ENCODE measurements around the gene OLFM2.

OLFM2 gene

GRCh38 chr19:9906475-9907087 lies 29.7 kb downstream of the OLFM2 start:
- DNase-seq (ENCODE audit: low spot score), result no peak

DNA sequence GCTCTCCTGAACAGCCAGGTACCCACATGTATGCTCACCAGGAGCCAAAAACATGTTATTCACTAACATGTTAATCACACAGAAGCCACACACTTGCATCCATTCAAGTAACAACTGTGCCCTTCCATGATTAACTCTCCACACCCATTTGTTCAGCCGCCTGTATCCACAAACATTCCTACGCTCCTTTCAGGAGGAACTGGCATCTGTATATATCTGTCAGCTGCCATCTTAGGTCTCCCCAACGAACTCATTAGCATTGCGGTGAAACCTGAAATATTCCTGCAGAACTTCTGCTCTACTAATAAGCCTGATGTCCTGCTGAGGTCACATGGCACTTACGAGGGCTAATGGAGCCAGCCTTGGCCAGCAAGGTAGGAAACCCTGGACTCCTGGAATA lies 33.0 kb downstream of the OLFM2 start:
- no peak for DNase-seq (ENCODE audit: low spot score)

- DNase-seq (ENCODE audit: low spot score), result no peak
These were observed 34.7 kb downstream of the OLFM2 start for GRCh38 chr19:9901642-9902041.

DNA sequence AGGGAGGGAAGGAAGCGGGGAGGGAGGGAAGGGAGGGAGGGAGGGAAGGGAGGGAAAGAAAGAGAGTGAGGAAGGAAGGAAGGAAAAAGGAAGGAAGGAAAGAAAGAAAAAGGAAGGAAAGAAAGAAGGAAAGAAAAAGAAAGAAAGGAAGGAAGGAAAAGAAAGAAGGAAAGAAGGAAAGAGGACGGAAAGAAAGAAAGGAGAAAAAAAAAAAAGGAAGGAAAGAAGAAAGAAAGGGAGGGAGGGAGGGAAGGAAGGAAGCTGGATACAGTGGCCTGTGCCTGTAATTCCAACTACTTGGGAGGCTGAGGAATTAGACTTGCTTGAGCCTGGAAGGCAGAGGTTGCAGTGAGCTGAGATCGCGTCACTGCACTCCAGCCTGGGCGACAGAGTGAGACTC lies 35.3 kb downstream of the OLFM2 start:
- no peak for DNase-seq (ENCODE audit: low spot score)

- no peak for DNase-seq (ENCODE audit: low spot score)
These were observed 44.5 kb downstream of the OLFM2 start for GRCh38 chr19:9891609-9892373.

DNA sequence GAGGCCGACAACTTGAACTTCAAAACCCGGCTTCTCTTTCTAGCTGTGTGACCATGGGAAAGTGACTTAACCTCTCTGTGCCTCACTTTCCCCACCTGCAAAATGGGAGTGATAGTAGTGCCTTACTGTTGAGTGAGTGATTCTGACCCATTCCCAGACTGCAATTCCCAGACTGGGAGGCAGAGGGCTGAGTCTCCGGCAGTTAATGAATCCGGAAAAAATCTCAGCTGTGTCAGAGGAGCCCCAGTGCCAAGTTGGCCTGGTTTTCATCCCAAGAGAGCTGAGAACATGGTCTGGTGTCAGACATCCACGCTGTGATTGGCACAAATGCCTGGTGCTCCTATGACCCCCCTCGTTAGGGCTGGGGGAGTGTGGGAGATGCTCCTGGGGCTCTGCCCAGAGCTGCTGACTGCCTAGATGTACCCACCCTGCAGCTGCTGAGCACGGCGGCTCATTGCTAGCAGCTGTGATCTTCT lies 51.2 kb downstream of the OLFM2 start:
- DNase-seq (ENCODE audit: low spot score), result no peak

DNA sequence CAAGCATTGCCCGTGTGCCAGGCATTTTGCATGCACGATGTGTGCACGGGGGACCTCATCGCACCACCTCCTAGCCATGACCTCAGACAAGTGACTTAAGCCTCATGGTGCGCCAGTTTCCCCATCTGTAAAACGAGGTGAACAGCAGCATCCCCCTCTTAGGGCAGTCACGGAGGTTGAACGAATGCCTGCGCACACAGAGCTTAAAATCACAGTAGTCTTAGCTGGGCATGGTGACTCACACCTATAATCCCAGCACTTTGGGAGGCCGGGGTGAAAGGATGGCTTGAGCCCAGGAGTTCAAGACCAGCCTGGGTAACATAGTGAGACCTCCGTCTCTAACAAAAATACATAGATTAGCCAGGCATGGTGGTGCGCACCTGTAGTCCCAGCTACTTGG lies 52.6 kb downstream of the OLFM2 start:
- DNase-seq (ENCODE audit: low spot score), result no peak

- DNase-seq (ENCODE audit: low spot score), result no peak
These were observed 53.0 kb downstream of the OLFM2 start for GRCh38 chr19:9883231-9883758.

GRCh38 chr19:9881720-9882119 lies 54.6 kb downstream of the OLFM2 start:
- DNase-seq (ENCODE audit: low spot score), result no peak

GRCh38 chr19:9878511-9879196 lies 57.7 kb downstream of the OLFM2 start:
- no peak for DNase-seq (ENCODE audit: low spot score)

DNA sequence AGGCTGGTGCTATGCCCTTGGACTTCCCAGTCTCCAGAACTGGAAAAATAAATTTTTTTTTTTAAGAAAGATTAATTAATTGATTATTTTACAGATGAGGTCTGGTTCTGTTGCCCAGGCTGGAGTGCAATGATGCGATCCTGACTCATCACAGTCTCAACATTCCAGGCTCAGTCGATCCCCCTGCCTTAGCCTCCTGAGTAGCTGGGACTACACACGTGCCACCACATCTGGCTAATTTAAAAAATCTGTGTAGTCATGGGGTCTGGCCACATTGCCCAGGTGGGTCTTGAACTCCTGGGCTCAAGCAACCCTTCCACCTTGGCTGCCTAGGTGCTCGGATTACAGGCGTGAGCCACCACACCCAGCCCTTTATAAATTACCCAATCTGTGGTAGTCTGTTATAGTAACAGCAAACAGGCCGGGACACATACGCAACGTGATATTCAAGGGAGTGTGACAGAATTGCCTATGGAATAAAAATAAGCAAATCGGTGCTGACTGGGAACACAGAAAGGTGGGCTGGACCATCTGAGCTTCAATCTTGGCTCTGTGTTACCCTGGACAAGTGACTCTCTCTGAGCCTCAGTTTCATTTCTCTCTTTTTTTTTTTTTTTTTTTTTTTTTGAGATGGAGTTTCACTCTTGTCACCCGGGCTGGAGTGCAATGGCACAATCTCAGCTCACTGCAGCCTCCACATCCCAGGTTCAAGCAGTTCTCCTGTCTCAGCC lies 58.4 kb downstream of the OLFM2 start:
- no peak for DNase-seq (ENCODE audit: low spot score)

DNA sequence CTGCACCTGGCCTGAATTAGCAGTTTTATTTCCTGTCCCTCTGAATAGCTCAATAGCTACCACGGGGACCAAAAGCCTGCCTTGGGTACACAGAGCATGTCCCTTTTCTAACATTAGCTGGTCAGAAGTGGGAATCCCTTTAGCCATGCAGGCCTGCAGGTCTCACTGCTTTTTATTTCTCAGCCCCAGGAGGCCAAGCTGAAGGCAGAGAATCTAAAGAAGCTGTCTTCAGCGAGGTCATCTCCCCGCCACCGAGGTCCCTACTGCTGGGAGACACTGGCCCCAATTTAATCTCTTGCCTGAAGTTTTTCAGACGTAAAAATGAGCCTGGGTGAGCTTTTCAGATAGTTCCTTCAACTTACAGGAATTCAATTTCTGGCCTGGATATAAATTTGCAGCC lies 60.5 kb downstream of the OLFM2 start:
- DNase-seq (ENCODE audit: low spot score), result no peak

DNA sequence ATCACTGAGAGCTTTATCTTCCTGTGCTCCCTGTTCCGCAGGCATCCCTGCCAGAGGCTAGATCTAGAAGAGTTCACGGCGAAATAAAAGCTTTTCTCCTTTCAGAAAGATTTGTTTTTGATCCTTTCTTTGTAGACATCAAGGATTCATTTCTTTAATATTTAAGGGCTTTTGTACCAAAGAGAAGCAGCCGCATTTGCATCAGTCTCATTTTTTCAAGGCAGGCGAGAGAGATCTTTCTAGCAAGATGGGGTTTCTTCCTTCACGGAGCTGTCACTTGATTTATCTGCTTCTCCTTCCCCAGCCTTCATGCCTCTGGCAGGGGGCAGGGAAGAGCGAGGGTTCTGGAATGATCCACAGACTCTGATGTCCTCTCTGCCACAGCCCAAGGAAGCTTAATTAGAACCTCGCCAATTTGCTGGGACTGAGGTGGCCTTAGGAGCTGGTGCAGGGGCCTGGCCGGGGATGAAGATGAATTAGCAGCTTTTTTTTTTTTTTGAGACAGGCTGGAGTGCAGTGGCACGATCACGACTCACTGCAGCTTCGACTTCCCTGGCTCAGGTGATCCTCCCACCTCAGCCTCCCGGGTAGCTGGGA lies 61.2 kb downstream of the OLFM2 start:
- DNase-seq (ENCODE audit: low spot score), result no peak

DNA sequence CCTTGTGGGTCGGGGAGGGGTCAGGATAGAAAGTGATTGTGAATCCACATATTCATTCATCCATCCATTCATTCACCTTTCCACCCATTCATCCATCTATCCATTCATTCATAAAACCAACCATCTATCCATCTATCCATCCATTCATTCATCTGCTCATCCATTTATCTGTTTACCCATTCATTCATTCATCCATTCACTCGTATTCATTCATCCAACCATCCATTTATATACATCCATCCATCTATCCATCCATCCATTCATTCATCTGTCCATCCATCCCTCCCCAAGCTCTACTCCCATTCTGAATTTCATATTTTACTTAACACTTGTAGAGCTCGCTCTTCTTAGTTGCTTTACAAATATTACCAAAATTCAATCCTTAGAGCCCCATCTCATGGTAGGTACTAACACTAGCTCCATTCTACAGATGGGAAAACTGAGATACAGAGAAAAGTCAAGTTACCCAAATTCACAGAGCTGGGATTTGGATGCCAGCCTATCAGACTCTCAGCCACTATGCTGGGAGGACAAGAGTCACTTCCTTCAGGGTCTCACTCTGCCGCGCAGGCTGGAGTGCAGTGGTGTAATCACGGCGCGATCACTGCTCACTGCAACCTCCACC lies 63.6 kb downstream of the OLFM2 start:
- DNase-seq (ENCODE audit: low spot score), result no peak

DNA sequence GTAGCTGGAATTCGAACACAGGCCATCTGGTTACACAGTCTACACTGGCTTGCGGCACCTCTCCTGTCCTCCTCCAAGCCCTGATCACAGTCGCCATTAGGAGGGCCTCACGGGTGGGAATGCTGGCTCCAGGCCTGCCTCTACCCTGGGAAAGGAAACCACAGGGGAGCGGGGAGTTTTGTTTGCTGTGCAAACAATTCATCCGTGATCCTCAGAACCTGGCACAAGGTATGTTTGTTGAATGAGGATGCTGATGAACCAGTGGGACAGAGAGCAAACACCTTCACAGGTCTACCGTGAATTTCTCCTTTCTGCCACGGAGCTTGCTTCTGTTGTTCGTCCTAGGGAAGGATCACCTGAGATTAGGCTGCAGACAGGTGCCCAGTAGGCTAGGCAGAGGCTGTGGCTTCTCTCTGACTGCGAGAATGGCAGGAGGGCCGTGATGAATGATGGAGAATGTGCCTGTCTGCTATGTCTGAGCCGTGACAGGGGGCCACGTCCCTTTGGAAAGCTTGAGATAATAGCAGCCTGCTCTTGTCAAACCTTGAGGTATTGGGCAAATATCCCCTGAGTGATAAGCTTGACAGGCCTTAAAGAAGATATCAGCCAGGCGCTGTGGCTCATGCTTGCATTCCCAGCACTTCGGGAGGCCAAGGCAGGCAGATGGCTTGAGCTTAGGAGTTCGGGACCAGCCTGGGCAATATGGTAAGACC lies 64.5 kb downstream of the OLFM2 start:
- peak; percentile 31 for DNase-seq (ENCODE audit: low spot score)

- DNase-seq (ENCODE audit: low spot score), result no peak
These were observed 67.2 kb downstream of the OLFM2 start for GRCh38 chr19:9868983-9869617.

DNA sequence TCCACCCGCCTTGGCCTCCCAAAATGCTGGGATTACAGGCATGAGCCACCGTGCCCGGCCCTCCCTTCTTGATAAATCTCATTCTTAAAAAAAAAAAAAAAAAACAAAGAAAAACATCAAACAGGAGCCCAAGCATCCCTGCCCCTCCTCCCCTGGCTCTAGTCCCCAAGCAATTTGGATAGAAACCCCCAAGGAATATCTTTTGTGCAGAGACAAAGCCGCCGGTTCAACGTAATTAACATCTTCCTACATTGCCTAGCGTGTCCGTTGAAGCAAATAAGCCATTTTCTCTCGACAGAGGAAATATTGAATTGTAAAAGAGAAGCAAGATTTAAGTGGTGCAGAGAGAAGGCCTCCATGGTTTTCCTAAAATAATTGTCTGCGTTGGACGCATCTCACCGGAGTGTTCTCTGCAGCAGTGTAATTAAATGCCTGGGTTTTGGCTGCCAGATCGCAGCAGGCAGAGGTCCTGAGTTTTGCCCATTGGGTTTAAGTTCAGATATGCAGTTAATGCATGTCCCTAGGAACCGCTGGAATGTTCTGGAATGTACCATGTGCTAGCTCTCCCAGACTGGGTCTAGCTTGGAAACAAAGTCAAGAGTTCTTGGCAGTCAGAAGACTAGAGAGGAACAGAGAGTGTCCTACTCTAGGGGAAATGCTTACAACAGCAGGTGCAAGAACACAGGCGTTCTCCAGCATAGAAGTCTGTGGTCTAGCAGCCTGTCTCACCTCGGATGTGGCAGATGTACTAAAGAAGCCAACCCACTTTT lies 70.4 kb downstream of the OLFM2 start:
- DNase-seq (ENCODE audit: low spot score), result no peak

GRCh38 chr19:9863759-9864158 lies 72.6 kb downstream of the OLFM2 start:
- DNase-seq (ENCODE audit: low spot score), result no peak

DNA sequence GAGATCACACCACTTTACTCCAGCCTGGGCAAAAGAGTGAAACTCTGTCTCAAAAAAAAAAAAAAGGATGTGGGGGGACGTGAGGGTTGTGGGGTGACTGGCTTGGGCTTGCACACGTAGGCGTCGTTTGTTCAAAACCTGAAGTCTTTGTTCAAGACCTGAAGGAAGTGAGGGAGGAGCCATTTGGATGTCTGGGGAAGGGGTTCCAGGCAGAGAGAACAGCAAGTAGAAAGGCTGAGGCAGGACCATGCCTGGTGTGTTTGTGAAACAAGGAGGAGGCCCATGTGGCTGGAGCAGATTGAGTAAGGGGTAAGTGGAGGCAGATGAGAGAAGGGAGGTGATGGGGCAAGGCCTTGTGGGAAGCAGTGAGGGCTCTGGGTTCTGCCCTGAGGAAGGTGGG lies 73.4 kb downstream of the OLFM2 start:
- DNase-seq (ENCODE audit: low spot score), result no peak

Measured in HuH-7 (cell line).